GM23248 (cell line): ENCODE results near the gene NSMF. TPM values are rescaled to one million over a fixed set of nuclear protein-coding genes. Genes with fewer than 3 reads are reported as not detected.
"Not testable (repeated sequence)": the region's sequence is repeated elsewhere in the genome, so short reads cannot be mapped to it uniquely, and the experiment has no call there.

Source experiments
- DNase-seq: peaks from one replicate; pipeline ENCODE4 v3.0.0-alpha.2; 2015
- H2AFZ ChIP-seq: fragments of 200-600 bp; sonication (generic); 2 replicates; pipeline ENCODE4 v1.6.1; 2016; ENCODE audit warnings: antibody characterized with exemption
- H3F3A ChIP-seq: fragments of 200-600 bp; sonication (generic); 2 replicates; pipeline ENCODE4 v1.6.1; 2016; ENCODE audit warnings: mild to moderate bottlenecking, antibody characterized with exemption, mixed run types; ENCODE audit not compliant: insufficient read depth
- H3K27ac ChIP-seq: fragments of 200-600 bp; sonication (generic); 2 replicates; pipeline ENCODE4 v1.5.1; 2016; ENCODE audit warnings: mild to moderate bottlenecking
- H3K27me3 ChIP-seq: fragments of 200-600 bp; sonication (generic); replicated peaks from 2 replicates; pipeline ENCODE4 v1.6.1; 2016; ENCODE audit warnings: mild to moderate bottlenecking; ENCODE audit not compliant: insufficient read depth
- H3K36me3 ChIP-seq: fragments of 200-600 bp; sonication (generic); 2 replicates; pipeline ENCODE4 v1.6.1; 2016; ENCODE audit warnings: low read depth, mild to moderate bottlenecking
- H3K4me1 ChIP-seq: fragments of 200-600 bp; sonication (generic); 2 replicates; pipeline ENCODE4 v1.6.1; 2016; ENCODE audit warnings: mild to moderate bottlenecking; ENCODE audit not compliant: insufficient read depth
- H3K4me2 ChIP-seq: fragments of 200-600 bp; sonication (generic); one replicate; pipeline ENCODE4 v1.6.1; 2016; ENCODE audit warnings: mild to moderate bottlenecking; ENCODE audit not compliant: unreplicated experiment
- H3K4me3 ChIP-seq: fragments of 200-600 bp; sonication (generic); 2 replicates; pipeline ENCODE4 v1.5.1; 2016; ENCODE audit warnings: mild to moderate bottlenecking
- H3K79me2 ChIP-seq: fragments of 200-600 bp; sonication (generic); 2 replicates; pipeline ENCODE4 v1.6.1; 2016; ENCODE audit warnings: mild to moderate bottlenecking; ENCODE audit not compliant: insufficient read depth
- H3K9ac ChIP-seq: fragments of 200-600 bp; sonication (generic); 2 replicates; pipeline ENCODE4 v1.6.1; 2016; ENCODE audit warnings: mild to moderate bottlenecking
- H3K9me2 ChIP-seq: fragments of 200-600 bp; sonication (generic); 2 replicates; pipeline ENCODE4 v1.6.1; 2016; ENCODE audit warnings: mixed run types, mild to moderate bottlenecking, moderate library complexity; ENCODE audit not compliant: insufficient read depth
- H3K9me3 ChIP-seq: fragments of 200-600 bp; sonication (generic); one replicate; pipeline ENCODE4 v1.6.1; 2017; ENCODE audit warnings: low read depth
- H4K20me1 ChIP-seq: fragments of 200-600 bp; sonication (generic); 2 replicates; pipeline ENCODE4 v1.6.0; 2016; ENCODE audit not compliant: insufficient read depth
- EZH2 ChIP-seq: fragments of 200-600 bp; sonication (generic); IDR thresholded peaks from 2 replicates; pipeline ENCODE4 v1.6.1; 2018; ENCODE audit warnings: antibody characterized with exemption, mild to moderate bottlenecking; ENCODE audit not compliant: insufficient read depth, poor library complexity, severe bottlenecking
- EZH2phosphoT487 ChIP-seq: fragments of 200-600 bp; sonication (generic); IDR thresholded peaks from 2 replicates; pipeline ENCODE4 v1.6.1; 2018; ENCODE audit warnings: antibody characterized with exemption, moderate library complexity, mild to moderate bottlenecking, low read depth; ENCODE audit not compliant: insufficient read depth
- WGBS, 2 experiments: methylation state at CpG; one replicate each; pipeline ENCODE4 v1.1.6; 2015 to 2017; ENCODE audit warnings: low lambda C conversion rate in 2 of 2, low coverage in 1 of 2; ENCODE audit errors: missing lambda C conversion rate in 2 of 2; 5-methylcytosine and 5-hydroxymethylcytosine counted together
- in situ Hi-C: fragments of 300-500 bp; cut with MboI; formaldehyde crosslinking; loops from 2 replicates; pipeline ENCODE4 v1.15.0; 2020
- polyA plus RNA-seq: library from polyadenylated mRNA; unstranded; fragments of >200 nt; fragmentation: Nextera tagmentation; extraction: Ambion mirVana; gene quantifications from 2 replicates; pipeline ENCODE4 v1.2.1, GENCODE V29; 2016
- total RNA-seq: library from RNA; depleted of rRNA; stranded (reverse); fragments of >200 nt; shearing (Covaris generic); gene quantifications from 2 replicates; pipeline ENCODE4 v1.2.3, GENCODE V29; 2014

The NSMF gene
- total and polyA plus RNA-seq, 2 experiments from 2014 or later = 13.5 to 29.1 TPM

DNA sequence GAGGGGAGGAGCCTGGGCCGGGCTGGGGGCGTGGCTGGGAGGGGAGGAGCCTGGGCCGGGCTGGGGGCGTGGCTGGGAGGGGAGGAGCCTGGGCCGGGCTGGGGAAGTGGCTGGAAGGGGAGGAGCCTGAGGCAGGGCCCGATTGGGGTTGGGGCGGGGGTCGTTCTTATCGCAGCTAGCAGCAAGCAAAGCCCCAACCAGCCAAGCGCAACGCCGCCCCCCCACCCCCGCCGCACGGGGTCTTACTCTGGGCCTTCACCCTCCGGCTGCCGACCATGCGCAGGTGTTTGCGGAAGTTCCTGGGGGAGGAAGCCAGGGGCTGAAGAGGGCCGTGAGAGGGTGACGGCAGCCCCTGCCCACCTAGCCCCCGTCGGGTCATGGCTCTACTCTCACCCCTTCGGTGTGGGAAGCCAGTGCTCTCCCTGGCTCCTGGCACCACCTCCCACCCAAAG, 5.0 kb downstream of the NSMF start:
- WGBS, 2 experiments = 6 to 15% methylated on average over 9 to 24 of the region's 24 CpGs
- Histone ChIP-seq H3K27ac (no peak overlapping the region), H3K9me2 (no peaks in the 10 kb centered on the region), H3K9ac (no peak overlapping the region), H3K4me2 (peak overlapping the region; percentile 58), H3K79me2 (no peaks in the 10 kb centered on the region), H3K36me3 (no peaks in the 10 kb centered on the region), H3K4me1 (peaks cover 6% of the 10 kb centered on the region; the same call in 1 of the 2 replicates), H3K27me3 (no peaks in the 10 kb centered on the region), H3K9me3 (no peaks in the 10 kb centered on the region), H2AFZ (peak overlapping the region; percentile 71), H3F3A (no peaks in the 10 kb centered on the region), H3K4me3 (peak overlapping the region; percentile 63), H4K20me1 (no peaks in the 10 kb centered on the region)
- TF ChIP-seq EZH2 (no peak), EZH2phosphoT487 (no peak)
- in situ Hi-C loops = no loop called here
- peak; percentile 47 for DNase-seq

DNA sequence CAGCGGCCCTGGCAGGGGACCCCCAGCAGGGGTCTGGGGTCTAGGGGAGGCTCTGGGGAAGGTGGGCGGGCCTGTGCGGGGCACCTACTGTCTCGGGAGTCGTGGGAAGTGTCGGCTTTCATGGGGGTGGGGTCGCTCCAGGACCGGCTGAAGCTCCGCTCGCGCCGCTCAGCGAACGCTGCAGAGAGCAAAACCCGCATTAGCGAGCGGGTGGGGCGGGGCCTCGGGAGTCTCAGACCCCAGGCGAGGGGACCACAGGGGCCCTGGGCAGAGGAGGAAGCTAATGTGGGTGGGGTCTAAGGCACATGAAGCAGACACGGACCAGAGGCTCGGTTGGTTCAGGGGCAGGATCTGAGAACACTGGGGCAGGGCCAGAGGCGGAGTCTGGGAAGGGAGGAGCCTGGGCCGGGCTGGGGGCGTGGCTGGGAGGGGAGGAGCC, 5.5 kb downstream of the NSMF start:
- no peaks in the 10 kb centered on the region for H3F3A ChIP-seq
- DNase-seq = peak; percentile 81
- H3K9me3 ChIP-seq = no peaks in the 10 kb centered on the region
- H3K27me3 ChIP-seq = no peaks in the 10 kb centered on the region
- no peaks in the 10 kb centered on the region for H3K9me2 ChIP-seq
- peaks cover 6% of the 10 kb centered on the region; the same call in 1 of the 2 replicates for H3K4me1 ChIP-seq
- H3K4me2 ChIP-seq = peak overlapping the region; percentile 98
- H4K20me1 ChIP-seq = no peaks in the 10 kb centered on the region
- in situ Hi-C loops = no loop called here
- H3K9ac ChIP-seq = peak overlapping the region; percentile 55; the same call in 1 of the 2 replicates
- peak overlapping the region; percentile 73 for H3K4me3 ChIP-seq
- H3K36me3 ChIP-seq = no peaks in the 10 kb centered on the region
- H2AFZ ChIP-seq = peak overlapping the region; percentile 79
- H3K27ac ChIP-seq = no peak overlapping the region
- no peaks in the 10 kb centered on the region for H3K79me2 ChIP-seq
- WGBS, 2 experiments = 7 to 14% methylated on average over 17 to 19 of the region's 25 CpGs
- no peak for TF ChIP-seq EZH2phosphoT487
- TF ChIP-seq EZH2 = no peak

DNA sequence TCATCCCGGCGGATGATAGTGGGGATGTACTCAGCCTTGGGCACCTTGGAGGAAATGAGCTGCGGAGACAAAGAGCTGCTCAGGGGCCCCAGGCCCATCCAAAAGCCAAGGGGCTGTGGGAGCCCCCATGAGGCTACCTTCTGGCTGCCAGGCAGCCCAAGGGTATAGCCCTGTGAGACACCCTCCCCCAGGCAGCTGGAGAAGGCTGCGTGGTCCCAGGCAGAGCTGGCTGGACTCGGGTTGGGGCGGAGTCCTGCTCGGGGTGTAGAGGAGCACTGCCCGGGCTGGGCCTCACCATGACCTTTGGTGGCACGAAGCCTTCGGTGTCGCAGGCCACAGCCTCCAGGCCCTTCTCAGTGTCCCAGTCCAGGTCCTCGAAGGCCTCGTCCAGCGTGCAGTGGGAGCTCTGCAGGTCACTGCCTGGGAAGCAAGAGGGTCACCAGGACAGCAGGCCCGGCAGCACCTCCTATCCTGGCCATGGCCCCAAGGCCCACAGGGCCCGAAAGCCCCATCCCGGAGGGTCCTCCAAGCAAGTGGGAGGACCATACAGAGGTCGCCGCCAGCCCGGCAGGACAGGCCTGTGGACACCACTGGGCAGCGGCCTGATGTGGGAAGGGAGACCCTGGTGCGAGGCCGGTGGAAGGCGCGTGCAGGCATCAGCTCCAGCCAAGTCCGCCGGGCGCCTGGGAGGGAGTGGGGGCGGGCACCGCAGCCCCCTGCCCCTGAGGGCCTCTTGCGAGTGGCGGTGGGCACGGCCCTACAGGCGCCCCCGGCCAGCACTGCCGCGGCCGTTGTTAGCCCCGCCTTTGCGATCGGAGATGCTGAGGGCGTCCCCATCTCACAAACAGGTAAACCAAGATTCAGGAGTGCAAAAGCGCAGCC, 6.1 kb downstream of the NSMF start:
- H3K79me2 ChIP-seq = no peaks in the 10 kb centered on the region
- no peak for DNase-seq
- no peaks in the 10 kb centered on the region for H4K20me1 ChIP-seq
- no peaks in the 10 kb centered on the region for H3K9me2 ChIP-seq
- H3F3A ChIP-seq = no peaks in the 10 kb centered on the region
- H3K27me3 ChIP-seq = no peaks in the 10 kb centered on the region
- peak overlapping the region; percentile 79; the same call in 1 of the 2 replicates for H2AFZ ChIP-seq
- H3K36me3 ChIP-seq = no peaks in the 10 kb centered on the region
- peaks cover 6% of the 10 kb centered on the region; the same call in 1 of the 2 replicates for H3K4me1 ChIP-seq
- H3K9me3 ChIP-seq = no peaks in the 10 kb centered on the region
- peak overlapping the region; percentile 98 for H3K4me2 ChIP-seq
- in situ Hi-C loops = no loop called here
- 75 to 81% methylated on average over 39 to 43 of the region's 43 CpGs for WGBS, 2 experiments
- H3K4me3 ChIP-seq = peak overlapping the region; percentile 73
- TF ChIP-seq EZH2 (no peak), EZH2phosphoT487 (no peak)
- peak overlapping the region; percentile 55; the same call in 1 of the 2 replicates for H3K9ac ChIP-seq
- no peak overlapping the region for H3K27ac ChIP-seq

DNA sequence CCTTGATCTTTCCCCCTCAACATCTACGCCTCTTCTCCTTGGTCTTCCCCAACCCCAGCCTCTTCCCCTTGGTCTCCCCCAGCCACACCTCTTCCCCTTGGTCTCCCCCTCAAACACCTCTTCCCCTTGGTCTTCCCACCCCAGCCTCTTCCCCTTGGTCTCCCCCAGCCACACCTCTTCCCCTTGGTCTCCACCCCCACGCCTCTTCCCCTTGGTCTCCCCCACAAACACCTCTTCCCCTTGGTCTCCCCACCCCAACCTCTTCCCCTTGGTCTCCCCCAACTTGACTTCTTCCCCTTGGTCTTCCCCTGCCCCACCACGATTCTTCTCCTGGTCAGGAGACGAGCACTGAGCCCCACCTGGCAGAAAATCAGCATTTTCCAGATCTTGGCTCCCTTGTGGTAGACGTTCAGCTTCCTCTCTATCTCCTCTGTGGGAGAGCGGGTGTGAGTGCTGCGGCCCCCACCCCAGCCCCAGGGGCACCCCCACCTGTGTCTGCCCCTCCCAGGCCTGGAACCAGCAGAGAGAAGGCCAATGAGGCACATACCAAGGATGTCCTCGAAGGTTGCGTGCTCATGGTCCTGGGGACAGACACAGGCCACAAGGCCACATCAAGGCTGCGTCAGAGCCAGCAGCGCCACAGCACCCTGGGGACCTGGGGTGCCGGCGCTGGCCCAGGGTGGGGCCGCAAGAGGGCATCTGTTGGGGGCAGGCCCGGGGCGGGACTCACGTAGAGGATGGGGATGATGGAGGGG, 7.0 kb downstream of the NSMF start:
- WGBS, 2 experiments = 94% methylated on average over 12 to 17 of the region's 17 CpGs
- no peaks in the 10 kb centered on the region for H3K27me3 ChIP-seq
- H3K4me3 ChIP-seq = no peak overlapping the region
- TF ChIP-seq EZH2phosphoT487 = no peak
- TF ChIP-seq EZH2 = no peak
- H2AFZ ChIP-seq = no peak overlapping the region
- H3K79me2 ChIP-seq = no peaks in the 10 kb centered on the region
- no peaks in the 10 kb centered on the region for H3K9me2 ChIP-seq
- H3K36me3 ChIP-seq = no peaks in the 10 kb centered on the region
- H3F3A ChIP-seq = no peaks in the 10 kb centered on the region
- no peak overlapping the region for H3K4me2 ChIP-seq
- DNase-seq = no peak
- in situ Hi-C loops = no loop called here
- peaks cover 8% of the 10 kb centered on the region for H3K4me1 ChIP-seq
- H3K9ac ChIP-seq = no peak overlapping the region
- H3K9me3 ChIP-seq = no peaks in the 10 kb centered on the region
- no peaks in the 10 kb centered on the region for H4K20me1 ChIP-seq
- H3K27ac ChIP-seq = no peak overlapping the region

DNA sequence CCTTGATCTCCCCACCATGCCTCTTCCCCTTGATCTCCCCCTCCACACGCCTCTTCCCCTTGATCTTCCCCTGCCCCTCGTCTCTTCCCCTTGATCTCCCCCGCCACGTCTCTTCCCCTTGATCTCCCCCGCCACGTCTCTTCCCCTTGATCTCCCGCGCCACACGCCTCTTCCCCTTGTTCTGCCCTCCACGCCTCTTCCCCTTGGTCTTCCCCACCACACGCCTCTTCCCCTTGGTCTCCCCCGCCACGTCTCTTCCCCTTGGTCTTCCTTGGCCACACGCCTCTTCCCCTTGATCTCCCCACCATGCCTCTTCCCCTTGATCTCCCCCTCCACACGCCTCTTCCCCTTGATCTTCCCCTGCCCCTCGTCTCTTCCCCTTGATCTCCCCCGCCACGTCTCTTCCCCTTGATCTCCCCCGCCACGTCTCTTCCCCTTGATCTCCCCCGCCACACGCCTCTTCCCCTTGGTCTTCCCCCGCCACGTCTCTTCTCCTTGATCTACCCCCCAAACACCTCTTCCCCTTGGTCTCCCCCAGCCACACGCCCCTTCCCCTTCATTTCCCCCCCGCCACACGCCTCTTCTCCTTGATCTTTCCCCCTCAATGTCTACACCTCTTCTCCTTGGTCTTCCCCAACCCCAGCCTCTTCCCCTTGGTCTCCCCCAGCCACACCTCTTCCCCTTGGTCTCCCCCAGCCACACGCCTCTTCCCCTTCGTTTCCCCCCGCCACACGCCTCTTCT, 7.7 kb downstream of the NSMF start:
- 86% methylated on average over 25 of the region's 31 CpGs; no CpG with 5 or more reads in 1 of the 2 experiments for WGBS, 2 experiments
- H3K9ac ChIP-seq, H3K27me3 ChIP-seq, in situ Hi-C loops, H3K9me2 ChIP-seq, H3K36me3 ChIP-seq, H3K4me2 ChIP-seq, H3K9me3 ChIP-seq, DNase-seq, H2AFZ ChIP-seq, H3K27ac ChIP-seq, H3K79me2 ChIP-seq, H4K20me1 ChIP-seq, H3K4me3 ChIP-seq, H3F3A ChIP-seq: not testable (repeated sequence)
- H3K4me1 ChIP-seq = peaks cover 14% of the 10 kb centered on the region

DNA sequence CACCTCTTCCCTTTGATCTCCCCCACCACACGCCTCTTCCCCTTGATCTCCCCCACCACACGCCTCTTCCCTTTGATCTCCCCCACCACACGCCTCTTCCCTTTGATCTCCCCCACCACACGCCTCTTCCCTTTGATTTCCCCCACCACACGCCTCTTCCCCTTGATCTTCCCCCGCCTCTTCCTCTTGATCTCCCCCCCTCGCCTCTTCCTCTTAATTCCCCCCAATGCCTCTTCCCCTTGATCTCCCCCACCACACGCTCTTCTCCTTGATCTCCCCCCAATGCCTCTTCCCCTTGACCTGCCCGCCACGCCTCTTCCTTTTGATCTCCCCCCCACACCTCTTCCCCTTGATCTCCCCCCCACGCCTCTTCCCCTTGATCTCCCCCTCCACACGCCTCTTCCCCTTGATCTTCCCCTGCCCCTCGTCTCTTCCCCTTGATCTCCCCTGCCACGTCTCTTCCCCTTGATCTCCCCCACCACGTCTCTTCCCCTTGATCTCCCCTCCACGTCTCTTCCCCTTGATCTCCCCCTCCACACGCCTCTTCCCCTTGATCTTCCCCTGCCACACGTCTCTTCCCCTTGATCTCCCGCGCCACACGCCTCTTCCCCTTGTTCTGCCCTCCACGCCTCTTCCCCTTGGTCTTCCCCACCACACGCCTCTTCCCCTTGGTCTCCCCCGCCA, 8.5 kb downstream of the NSMF start:
- not testable (repeated sequence) for H3K9me2 ChIP-seq, DNase-seq

More for the DNA sequence above, 8.5 kb downstream of the NSMF start:
- H4K20me1 ChIP-seq, H3K36me3 ChIP-seq, H3K4me2 ChIP-seq, H3K4me3 ChIP-seq, H2AFZ ChIP-seq, H3K27ac ChIP-seq, H3K9ac ChIP-seq, in situ Hi-C loops, H3K9me3 ChIP-seq, H3K79me2 ChIP-seq, H3K27me3 ChIP-seq, H3F3A ChIP-seq: not testable (repeated sequence)
- WGBS, 2 experiments = 94% methylated on average over 24 of the region's 24 CpGs; no CpG with 5 or more reads in 1 of the 2 experiments
- H3K4me1 ChIP-seq = peaks cover 22% of the 10 kb centered on the region
